K562 (cell line): ENCODE results near the gene CRYBA1. TPM values are rescaled to one million over a fixed set of nuclear protein-coding genes. Genes with fewer than 3 reads are reported as not detected.

Experiments used
- BACH1 ChIP-seq: fragments of 200-800 bp; sonication (Bioruptor generic); IDR thresholded peaks from 2 replicates; pipeline ENCODE4 v1.6.1; 2016; ENCODE audit warnings: missing genetic modification characterization, missing compliant biosample characterization
- ETS2 ChIP-seq: IDR thresholded peaks from 2 replicates; pipeline ENCODE4 v1.6.1; 2016; ENCODE audit warnings: borderline replicate concordance, missing genetic modification characterization, mild to moderate bottlenecking, moderate library complexity, missing compliant biosample characterization; ENCODE audit not compliant: poor library complexity, severe bottlenecking
- polyA plus RNA-seq, 8 experiments: library from polyadenylated mRNA; depleted of rRNA in 4 of 8; stranded (reverse) in 5 of 8; unstranded in 3 of 8; fragments of >200 nt; fragmentation: Nextera tagmentation in 2 of 8; fragmentation: Illumina TruSeq in 1 of 8; extraction: Ambion mirVana in 2 of 8; extraction: Trizol in 1 of 8; gene quantifications; 2 replicates each; pipeline versions ENCODE4 v1.2.1 to v1.2.3, GENCODE V29; 2011 to 2014; ENCODE audit warnings: inconsistent platforms in 1 of 8, missing spikeins in 1 of 8
- total RNA-seq, 7 experiments: library from RNA; depleted of rRNA in 6 of 7; stranded (reverse); fragments of >200 nt in 6 of 7; fragmentation: Illumina TruSeq in 2 of 7; extraction: Trizol in 2 of 7; gene quantifications; 2 replicates each; pipeline versions ENCODE4 v1.2.1 to v1.2.3, GENCODE V29; 2011 to 2021; ENCODE audit warnings: low replicate concordance in 1 of 7
- TF ChIP-seq, protein P1 (sequence below), 2 experiments: fragments of 450-650 bp in 1 of 2; sonication (generic) in 1 of 2; formaldehyde crosslinking in 1 of 2; IDR thresholded peaks; 2 replicates each; pipeline versions ENCODE4 v1.7.1 to v1.9.0; 2016 to 2022; ENCODE audit warnings: inconsistent platforms in 1 of 2, mild to moderate bottlenecking in 1 of 2, missing genetic modification reagents in 1 of 2
- TF ChIP-seq, protein P2 (sequence below): fragments of 250-450 bp; sonication (Bioruptor Pico); IDR thresholded peaks from 2 replicates; pipeline ENCODE4 v1.4.0; 2020
- TF ChIP-seq, protein P3 (sequence below), 2 experiments: fragments of 450-650 bp in 1 of 2; IDR thresholded peaks; 2 replicates each; pipeline ENCODE4 v1.6.1; 2011 to 2017; ENCODE audit warnings: low read depth in 2 of 2, antibody characterized with exemption in 1 of 2, borderline replicate concordance in 1 of 2, low read length in 1 of 2, mild to moderate bottlenecking in 1 of 2, mixed read lengths in 1 of 2; ENCODE audit not compliant: control insufficient read depth in 1 of 2

The CRYBA1 gene
- total and polyA plus RNA-seq, 9 of the 15 experiments (the other 6 are each of a cell fraction or from before 2014, with no cell fraction given), result not detected

- TF ChIP-seq, protein P1, sequence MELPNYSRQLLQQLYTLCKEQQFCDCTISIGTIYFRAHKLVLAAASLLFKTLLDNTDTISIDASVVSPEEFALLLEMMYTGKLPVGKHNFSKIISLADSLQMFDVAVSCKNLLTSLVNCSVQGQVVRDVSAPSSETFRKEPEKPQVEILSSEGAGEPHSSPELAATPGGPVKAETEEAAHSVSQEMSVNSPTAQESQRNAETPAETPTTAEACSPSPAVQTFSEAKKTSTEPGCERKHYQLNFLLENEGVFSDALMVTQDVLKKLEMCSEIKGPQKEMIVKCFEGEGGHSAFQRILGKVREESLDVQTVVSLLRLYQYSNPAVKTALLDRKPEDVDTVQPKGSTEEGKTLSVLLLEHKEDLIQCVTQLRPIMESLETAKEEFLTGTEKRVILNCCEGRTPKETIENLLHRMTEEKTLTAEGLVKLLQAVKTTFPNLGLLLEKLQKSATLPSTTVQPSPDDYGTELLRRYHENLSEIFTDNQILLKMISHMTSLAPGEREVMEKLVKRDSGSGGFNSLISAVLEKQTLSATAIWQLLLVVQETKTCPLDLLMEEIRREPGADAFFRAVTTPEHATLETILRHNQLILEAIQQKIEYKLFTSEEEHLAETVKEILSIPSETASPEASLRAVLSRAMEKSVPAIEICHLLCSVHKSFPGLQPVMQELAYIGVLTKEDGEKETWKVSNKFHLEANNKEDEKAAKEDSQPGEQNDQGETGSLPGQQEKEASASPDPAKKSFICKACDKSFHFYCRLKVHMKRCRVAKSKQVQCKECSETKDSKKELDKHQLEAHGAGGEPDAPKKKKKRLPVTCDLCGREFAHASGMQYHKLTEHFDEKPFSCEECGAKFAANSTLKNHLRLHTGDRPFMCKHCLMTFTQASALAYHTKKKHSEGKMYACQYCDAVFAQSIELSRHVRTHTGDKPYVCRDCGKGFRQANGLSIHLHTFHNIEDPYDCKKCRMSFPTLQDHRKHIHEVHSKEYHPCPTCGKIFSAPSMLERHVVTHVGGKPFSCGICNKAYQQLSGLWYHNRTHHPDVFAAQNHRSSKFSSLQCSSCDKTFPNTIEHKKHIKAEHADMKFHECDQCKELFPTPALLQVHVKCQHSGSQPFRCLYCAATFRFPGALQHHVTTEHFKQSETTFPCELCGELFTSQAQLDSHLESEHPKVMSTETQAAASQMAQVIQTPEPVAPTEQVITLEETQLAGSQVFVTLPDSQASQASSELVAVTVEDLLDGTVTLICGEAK (IDR thresholded peaks at IDR 0.05), result no peak
- TF ChIP-seq, protein P1 (CRISPR knock-in tag; IDR thresholded peaks at IDR 0.05), result no peak
- TF ChIP-seq ETS2 (tag) (no peak), BACH1 (tag) (no peak)
- TF ChIP-seq, protein P2, sequence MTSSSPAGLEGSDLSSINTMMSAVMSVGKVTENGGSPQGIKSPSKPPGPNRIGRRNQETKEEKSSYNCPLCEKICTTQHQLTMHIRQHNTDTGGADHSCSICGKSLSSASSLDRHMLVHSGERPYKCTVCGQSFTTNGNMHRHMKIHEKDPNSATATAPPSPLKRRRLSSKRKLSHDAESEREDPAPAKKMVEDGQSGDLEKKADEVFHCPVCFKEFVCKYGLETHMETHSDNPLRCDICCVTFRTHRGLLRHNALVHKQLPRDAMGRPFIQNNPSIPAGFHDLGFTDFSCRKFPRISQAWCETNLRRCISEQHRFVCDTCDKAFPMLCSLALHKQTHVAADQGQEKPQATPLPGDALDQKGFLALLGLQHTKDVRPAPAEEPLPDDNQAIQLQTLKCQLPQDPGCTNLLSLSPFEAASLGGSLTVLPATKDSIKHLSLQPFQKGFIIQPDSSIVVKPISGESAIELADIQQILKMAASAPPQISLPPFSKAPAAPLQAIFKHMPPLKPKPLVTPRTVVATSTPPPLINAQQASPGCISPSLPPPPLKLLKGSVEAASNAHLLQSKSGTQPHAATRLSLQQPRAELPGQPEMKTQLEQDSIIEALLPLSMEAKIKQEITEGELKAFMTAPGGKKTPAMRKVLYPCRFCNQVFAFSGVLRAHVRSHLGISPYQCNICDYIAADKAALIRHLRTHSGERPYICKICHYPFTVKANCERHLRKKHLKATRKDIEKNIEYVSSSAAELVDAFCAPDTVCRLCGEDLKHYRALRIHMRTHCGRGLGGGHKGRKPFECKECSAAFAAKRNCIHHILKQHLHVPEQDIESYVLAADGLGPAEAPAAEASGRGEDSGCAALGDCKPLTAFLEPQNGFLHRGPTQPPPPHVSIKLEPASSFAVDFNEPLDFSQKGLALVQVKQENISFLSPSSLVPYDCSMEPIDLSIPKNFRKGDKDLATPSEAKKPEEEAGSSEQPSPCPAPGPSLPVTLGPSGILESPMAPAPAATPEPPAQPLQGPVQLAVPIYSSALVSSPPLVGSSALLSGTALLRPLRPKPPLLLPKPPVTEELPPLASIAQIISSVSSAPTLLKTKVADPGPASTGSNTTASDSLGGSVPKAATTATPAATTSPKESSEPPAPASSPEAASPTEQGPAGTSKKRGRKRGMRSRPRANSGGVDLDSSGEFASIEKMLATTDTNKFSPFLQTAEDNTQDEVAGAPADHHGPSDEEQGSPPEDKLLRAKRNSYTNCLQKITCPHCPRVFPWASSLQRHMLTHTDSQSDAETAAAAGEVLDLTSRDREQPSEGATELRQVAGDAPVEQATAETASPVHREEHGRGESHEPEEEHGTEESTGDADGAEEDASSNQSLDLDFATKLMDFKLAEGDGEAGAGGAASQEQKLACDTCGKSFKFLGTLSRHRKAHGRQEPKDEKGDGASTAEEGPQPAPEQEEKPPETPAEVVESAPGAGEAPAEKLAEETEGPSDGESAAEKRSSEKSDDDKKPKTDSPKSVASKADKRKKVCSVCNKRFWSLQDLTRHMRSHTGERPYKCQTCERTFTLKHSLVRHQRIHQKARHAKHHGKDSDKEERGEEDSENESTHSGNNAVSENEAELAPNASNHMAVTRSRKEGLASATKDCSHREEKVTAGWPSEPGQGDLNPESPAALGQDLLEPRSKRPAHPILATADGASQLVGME (CRISPR knock-in tag), result 0 out of 2 replicates have a peak, but pooled peaks have one; percentile 8
- TF ChIP-seq, protein P3, sequence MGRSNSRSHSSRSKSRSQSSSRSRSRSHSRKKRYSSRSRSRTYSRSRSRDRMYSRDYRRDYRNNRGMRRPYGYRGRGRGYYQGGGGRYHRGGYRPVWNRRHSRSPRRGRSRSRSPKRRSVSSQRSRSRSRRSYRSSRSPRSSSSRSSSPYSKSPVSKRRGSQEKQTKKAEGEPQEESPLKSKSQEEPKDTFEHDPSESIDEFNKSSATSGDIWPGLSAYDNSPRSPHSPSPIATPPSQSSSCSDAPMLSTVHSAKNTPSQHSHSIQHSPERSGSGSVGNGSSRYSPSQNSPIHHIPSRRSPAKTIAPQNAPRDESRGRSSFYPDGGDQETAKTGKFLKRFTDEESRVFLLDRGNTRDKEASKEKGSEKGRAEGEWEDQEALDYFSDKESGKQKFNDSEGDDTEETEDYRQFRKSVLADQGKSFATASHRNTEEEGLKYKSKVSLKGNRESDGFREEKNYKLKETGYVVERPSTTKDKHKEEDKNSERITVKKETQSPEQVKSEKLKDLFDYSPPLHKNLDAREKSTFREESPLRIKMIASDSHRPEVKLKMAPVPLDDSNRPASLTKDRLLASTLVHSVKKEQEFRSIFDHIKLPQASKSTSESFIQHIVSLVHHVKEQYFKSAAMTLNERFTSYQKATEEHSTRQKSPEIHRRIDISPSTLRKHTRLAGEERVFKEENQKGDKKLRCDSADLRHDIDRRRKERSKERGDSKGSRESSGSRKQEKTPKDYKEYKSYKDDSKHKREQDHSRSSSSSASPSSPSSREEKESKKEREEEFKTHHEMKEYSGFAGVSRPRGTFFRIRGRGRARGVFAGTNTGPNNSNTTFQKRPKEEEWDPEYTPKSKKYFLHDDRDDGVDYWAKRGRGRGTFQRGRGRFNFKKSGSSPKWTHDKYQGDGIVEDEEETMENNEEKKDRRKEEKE (IDR thresholded peaks at IDR 0.05; ENCODE audit: borderline replicate concordance in 1 of 2, control insufficient read depth in 1 of 2, low read depth in 2 of 2, low read length in 1 of 2), result no peak
Observed at GRCh38 chr17:29292992-29293889, 46.6 kb downstream of the CRYBA1 start (continued).
